HCT116 (cell line): Measurements from ENCODE around the gene SARS2. TPM values are rescaled to one million over a fixed set of nuclear protein-coding genes. Genes with fewer than 3 reads are reported as not detected.

ENCODE experiments used
- ATAC-seq: fragments of 200-7000 bp; cut with Tn5 transposase; 2 replicates; pipeline ENCODE4 v1.9.1; 2020; ENCODE audit warnings: mild to moderate bottlenecking, moderate library complexity
- BruUV-seq: library from RNA; stranded (reverse); fragments of 400-500 nt; replicated peaks from 2 replicates; lab custom pipeline; 2021; lab: Mats Ljungman, UMichigan
- CTCF ChIA-PET: fragments of 300-600 bp; sonication (Branson Sonifier 250); formaldehyde crosslinking; loops from one replicate; lab custom pipeline; 2021; ENCODE audit warnings: antibody characterized with exemption; lab: Charles Lee
- POLR2A ChIA-PET: fragments of 300-600, 350-600 bp; sonication (Branson Sonifier 250); formaldehyde crosslinking; loops from one replicate; lab custom pipeline; 2021; ENCODE audit warnings: antibody characterized with exemption; lab: Charles Lee
- RAD21 ChIA-PET, 2 experiments: fragments of 300-600 bp; sonication (Branson Sonifier 250); formaldehyde crosslinking; loops; one replicate each; lab custom pipeline; 2023; ENCODE audit warnings: low total read pairs in 2 of 2; ENCODE audit not compliant: uncharacterized antibody in 2 of 2, unreplicated experiment in 2 of 2, low non-redundant PET in 1 of 2; lab: Charles Lee
- DNase-seq: peaks from one replicate; pipeline ENCODE4 v3.0.0-alpha.2; 2010; ENCODE audit warnings: low read depth, low spot score
- H2AFZ ChIP-seq: fragments of 200-600 bp; shearing (Covaris generic), sonication (generic); 2 replicates; pipeline ENCODE4 v1.6.1; 2017; ENCODE audit warnings: low read depth, mixed run types, mixed read lengths, antibody characterized with exemption, low read length; ENCODE audit not compliant: poor library complexity, severe bottlenecking
- H3K27ac ChIP-seq: 2 replicates; pipeline ENCODE4 v1.5.1; 2012; ENCODE audit warnings: low read depth, low read length
- H3K27me3 ChIP-seq: fragments of 200-600 bp; sonication (generic); 2 replicates; pipeline ENCODE4 v1.6.1; 2016; ENCODE audit warnings: mixed run types, low read length, mixed read lengths; ENCODE audit not compliant: insufficient read depth
- H3K36me3 ChIP-seq, 2 experiments: fragments of 200-500 bp in 1 of 2; fragments of 200-600 bp in 1 of 2; sonication (Bioruptor generic) in 1 of 2; sonication (generic) in 1 of 2; 2 replicates each; pipeline versions ENCODE4 v1.5.1 to v1.6.1; 2014 to 2016; ENCODE audit warnings: low read length in 2 of 2, inconsistent platforms in 1 of 2, mixed read lengths in 1 of 2, mixed run types in 1 of 2; ENCODE audit not compliant: insufficient read depth in 2 of 2, control insufficient read depth in 1 of 2
- H3K4me1 ChIP-seq, 2 experiments: fragments of 200-600 bp in 1 of 2; sonication (generic) in 1 of 2; 2 replicates each; pipeline versions ENCODE4 v1.5.1 to v1.6.1; 2012 to 2017; ENCODE audit warnings: low read length in 2 of 2, inconsistent platforms in 1 of 2, mild to moderate bottlenecking in 1 of 2, mixed read lengths in 1 of 2, mixed run types in 1 of 2, moderate library complexity in 1 of 2; ENCODE audit not compliant: insufficient read depth in 2 of 2, control insufficient read depth in 1 of 2
- H3K4me2 ChIP-seq: fragments of 200-600 bp; sonication (generic); 2 replicates; pipeline ENCODE4 v1.6.1; 2017; ENCODE audit warnings: mixed run types, low read length, mixed read lengths
- H3K4me3 ChIP-seq, 2 experiments: fragments of 200-600 bp in 1 of 2; sonication (generic) in 1 of 2; replicated peaks in 1 of 2; 2 replicates each; pipeline ENCODE4 v1.5.1; 2011 to 2016; ENCODE audit warnings: low read length in 2 of 2, control low read depth in 1 of 2, low read depth in 1 of 2, mild to moderate bottlenecking in 1 of 2, mixed read lengths in 1 of 2, mixed run types in 1 of 2
- H3K79me2 ChIP-seq: fragments of 200-600 bp; sonication (generic); 2 replicates; pipeline ENCODE4 v1.6.1; 2017; ENCODE audit warnings: mild to moderate bottlenecking, mixed run types, low read length, moderate library complexity, mixed read lengths; ENCODE audit not compliant: insufficient read depth
- H3K9ac ChIP-seq: fragments of 200-600 bp; sonication (generic); 2 replicates; pipeline ENCODE4 v1.6.1; 2016; ENCODE audit warnings: low read length, mixed read lengths
- H3K9me2 ChIP-seq: fragments of 200-600 bp; sonication (generic), shearing (Covaris generic); 2 replicates; pipeline ENCODE4 v1.6.1; 2017; ENCODE audit warnings: mixed run types, mild to moderate bottlenecking, moderate library complexity; ENCODE audit not compliant: insufficient read depth
- H3K9me3 ChIP-seq, 2 experiments: fragments of 200-500 bp in 1 of 2; fragments of 200-600 bp in 1 of 2; sonication (Bioruptor generic) in 1 of 2; sonication (generic) in 1 of 2; 2 replicates each; pipeline ENCODE4 v1.6.1; 2014 to 2017; ENCODE audit warnings: low read length in 2 of 2, mixed read lengths in 2 of 2, inconsistent platforms in 1 of 2, low read depth in 1 of 2, mild to moderate bottlenecking in 1 of 2, mixed run types in 1 of 2, moderate library complexity in 1 of 2; ENCODE audit not compliant: control insufficient read depth in 1 of 2, insufficient read depth in 1 of 2
- H4K20me1 ChIP-seq: fragments of 200-600 bp; sonication (generic), shearing (Covaris generic); 2 replicates; pipeline ENCODE4 v1.6.1; 2017; ENCODE audit warnings: mixed run types, mild to moderate bottlenecking, moderate library complexity; ENCODE audit not compliant: insufficient read depth
- CTCF ChIP-seq, 3 experiments: fragments of 200-600 bp in 1 of 3; sonication (generic) in 1 of 3; IDR thresholded peaks in 2 of 3; conservative IDR thresholded peaks in 1 of 3; 2 replicates each; pipeline ENCODE4 v1.5.1; 2012 to 2017; ENCODE audit warnings: low read depth in 2 of 3, low read length in 2 of 3, antibody characterized with exemption in 1 of 3, borderline replicate concordance in 1 of 3, control low read depth in 1 of 3, mild to moderate bottlenecking in 1 of 3, mixed read lengths in 1 of 3, mixed run types in 1 of 3, moderate library complexity in 1 of 3; ENCODE audit not compliant: insufficient read depth in 1 of 3
- EGR1 ChIP-seq: IDR thresholded peaks from 2 replicates; pipeline ENCODE4 v1.6.1; 2012; ENCODE audit warnings: low read depth
- ELF1 ChIP-seq: IDR thresholded peaks from 2 replicates; pipeline ENCODE4 v1.6.1; 2012; ENCODE audit warnings: low read depth, borderline replicate concordance
- EZH2phosphoT487 ChIP-seq: fragments of 200-600 bp; IDR thresholded peaks from 2 replicates; pipeline ENCODE4 v1.6.1; 2018; ENCODE audit warnings: antibody characterized with exemption, borderline replicate concordance
- JUND ChIP-seq: IDR thresholded peaks from 2 replicates; pipeline ENCODE4 v1.6.1; 2012
- MAX ChIP-seq: IDR thresholded peaks from 2 replicates; pipeline ENCODE4 v1.6.1; 2012
- REST ChIP-seq: IDR thresholded peaks from 2 replicates; pipeline ENCODE4 v1.6.1; 2012; ENCODE audit warnings: low read depth
- SIN3A ChIP-seq: IDR thresholded peaks from 2 replicates; pipeline ENCODE4 v1.6.1; 2012; ENCODE audit warnings: low read depth
- TCF7L2 ChIP-seq: IDR thresholded peaks from 2 replicates; pipeline ENCODE4 v1.7.0; 2011; ENCODE audit warnings: borderline replicate concordance, inconsistent platforms; ENCODE audit not compliant: insufficient read depth, insufficient read length; ENCODE audit errors: extremely low read depth
- ZBTB33 ChIP-seq: IDR thresholded peaks from 2 replicates; pipeline ENCODE4 v1.6.1; 2011; ENCODE audit warnings: mild to moderate bottlenecking, low read length, moderate library complexity; ENCODE audit not compliant: insufficient replicate concordance; ENCODE audit errors: extremely low read depth
- ZFX ChIP-seq: fragments of 450-650 bp; IDR thresholded peaks from 2 replicates; pipeline ENCODE4 v1.6.1; 2017
- intact Hi-C: fragments of 100-400 bp; cut with micrococcal nuclease; formaldehyde crosslinking; loops from 2 replicates; pipeline ENCODE4 v1.10.0; 2022
- total RNA-seq: library from RNA; stranded (reverse); gene quantifications from one replicate; pipeline ENCODE4 v1.2.1, GENCODE V29; 2021; ENCODE audit not compliant: unreplicated experiment

Gene SARS2
- total RNA-seq, 1 experiment from 2014 or later: 58.2 TPM

GRCh38 chr19:38880882-38881609, 49.5 kb downstream of the SARS2 start:
- no peaks in the 10 kb centered on the region for H3K9me2 ChIP-seq
- H3K4me2 ChIP-seq: no peak overlapping the region
- no peaks in the 10 kb centered on the region for H4K20me1 ChIP-seq
- ChIA-PET RAD21 (no interaction called here), CTCF (no interaction called here), POLR2A (no interaction called here)
- no peaks in the 10 kb centered on the region for H3K79me2 ChIP-seq
- no peak overlapping the region for H2AFZ ChIP-seq
- H3K27ac ChIP-seq: no peak overlapping the region
- no peak overlapping the region for H3K9ac ChIP-seq
- no peaks in the 10 kb centered on the region for H3K36me3 ChIP-seq
- ATAC-seq: no peak
- H3K4me3 ChIP-seq: no peak overlapping the region
- no peaks in the 10 kb centered on the region for H3K9me3 ChIP-seq
- peaks cover 12 to 16% of the 10 kb centered on the region in 2 experiments; a peak in 3 of 4 replicates for H3K4me1 ChIP-seq
- DNase-seq: no peak
- TF ChIP-seq ELF1 (no peak), ZBTB33 (no peak), ZFX (no peak), EZH2phosphoT487 (no peak), REST (no peak), TCF7L2 (no peak), SIN3A (no peak), JUND (no peak), EGR1 (no peak), CTCF (IDR thresholded peaks at IDR 0.05 in 2 of 3, conservative IDR thresholded peaks at IDR 0.05 in 1 of 3; ENCODE audit: borderline replicate concordance in 1 of 3, insufficient read depth in 1 of 3, low read depth in 2 of 3, low read length in 2 of 3) (no peak), MAX (no peak)
- BruUV-seq: no TSS peak
- intact Hi-C loops: no loop called here
- no peaks in the 10 kb centered on the region for H3K27me3 ChIP-seq
